Kidney (tissue), 14 donors: ENCODE measurements around the gene F7. TPM values are rescaled to one million over a fixed set of nuclear protein-coding genes. Genes with fewer than 3 reads are reported as not detected.
"Not testable (repeated sequence)": the region's sequence is repeated elsewhere in the genome, so short reads cannot be mapped to it uniquely, and the experiment has no call there.

Experiments
- DNase-seq, 5 donors: peaks; one replicate each; pipeline ENCODE4 v3.0.0-alpha.2; 2013 to 2020
- FAIRE-seq: peaks from 2 replicates; lab custom pipeline; 2012; peaks lifted over from hg19 to GRCh38; lab: Jason Lieb, UNC
- H3K27ac ChIP-seq, 2 donors: one replicate each; pipeline ENCODE4 v1.7.0; 2013; ENCODE audit warnings: low read depth in 2 of 2, low read length in 2 of 2, inconsistent platforms in 1 of 2
- H3K27me3 ChIP-seq: one replicate; pipeline ENCODE4 v1.7.1; 2013; ENCODE audit warnings: low read length, inconsistent platforms; ENCODE audit not compliant: control insufficient read depth, insufficient read depth
- H3K36me3 ChIP-seq, 3 donors: one replicate each; pipeline versions ENCODE4 v1.7.0 to v1.7.1; 2013; ENCODE audit warnings: low read length in 3 of 3, control low read depth in 1 of 3, inconsistent platforms in 1 of 3; ENCODE audit not compliant: insufficient read depth in 3 of 3, control insufficient read depth in 2 of 3
- H3K4me1 ChIP-seq, 3 donors: one replicate each; pipeline versions ENCODE4 v1.7.0 to v1.7.1; 2013; ENCODE audit warnings: low read length in 3 of 3, inconsistent platforms in 1 of 3, low read depth in 1 of 3; ENCODE audit not compliant: control insufficient read depth in 2 of 3, insufficient read depth in 2 of 3
- H3K4me3 ChIP-seq, 3 donors: one replicate each; pipeline versions ENCODE4 v1.7.0 to v1.8.1; 2013; ENCODE audit warnings: low read length in 3 of 3, control low read depth in 1 of 3, inconsistent platforms in 1 of 3
- H3K9ac ChIP-seq, 3 donors: one replicate each; pipeline versions ENCODE4 v1.7.0 to v1.7.1; 2013; ENCODE audit warnings: low read length in 3 of 3, control low read depth in 1 of 3, inconsistent platforms in 1 of 3
- H3K9me3 ChIP-seq, 3 donors: one replicate each; pipeline versions ENCODE4 v1.7.0 to v1.7.1; 2013; ENCODE audit warnings: low read length in 3 of 3, control low read depth in 1 of 3, inconsistent platforms in 1 of 3; ENCODE audit not compliant: control insufficient read depth in 2 of 3, insufficient read depth in 1 of 3
- intact Hi-C: fragments of 100-400 bp; cut with DNase I; formaldehyde crosslinking; loops from one replicate; pipeline ENCODE4 v1.11.1; 2022
- polyA plus RNA-seq: library from polyadenylated mRNA; stranded (reverse); fragments of 350-450 nt; fragmentation: Illumina TruSeq; extraction: RNeasy Lipid Tissue Mini Kit (QIAGEN cat#74804); gene quantifications from one replicate; pipeline ENCODE4 v1.2.3, GENCODE V29; 2014; ENCODE audit warnings: low read depth, low replicate concordance; ENCODE audit not compliant: insufficient read depth
- total RNA-seq: library from RNA; stranded (reverse); fragmentation: NEBNext Ultra II Directional; extraction: Animal tissue kit (Norgen Biotek cat#: 25700); gene quantifications from one replicate; pipeline ENCODE4 v1.2.1, GENCODE V29; 2021
- TF ChIP-seq, protein P1 (sequence below): IDR thresholded peaks from 3 replicates; pipeline ENCODE4 v1.5.1; 2012; ENCODE audit warnings: mild to moderate bottlenecking, moderate library complexity, borderline replicate concordance; ENCODE audit not compliant: insufficient read depth; ENCODE audit errors: extremely low read depth
- donor health status: control.
- donor health status: control.
- donor health status: control.
- donor health status: control.
- donor health status: control.
- donor health status: DM: yes; HTN: yes; CAD: no.
- donor health status: Normal renal cell carcinoma (clear cell type).

F7 gene
- total and polyA plus RNA-seq, 2 donors from 2014 or later, result 0.16 to 0.52 TPM

DNA sequence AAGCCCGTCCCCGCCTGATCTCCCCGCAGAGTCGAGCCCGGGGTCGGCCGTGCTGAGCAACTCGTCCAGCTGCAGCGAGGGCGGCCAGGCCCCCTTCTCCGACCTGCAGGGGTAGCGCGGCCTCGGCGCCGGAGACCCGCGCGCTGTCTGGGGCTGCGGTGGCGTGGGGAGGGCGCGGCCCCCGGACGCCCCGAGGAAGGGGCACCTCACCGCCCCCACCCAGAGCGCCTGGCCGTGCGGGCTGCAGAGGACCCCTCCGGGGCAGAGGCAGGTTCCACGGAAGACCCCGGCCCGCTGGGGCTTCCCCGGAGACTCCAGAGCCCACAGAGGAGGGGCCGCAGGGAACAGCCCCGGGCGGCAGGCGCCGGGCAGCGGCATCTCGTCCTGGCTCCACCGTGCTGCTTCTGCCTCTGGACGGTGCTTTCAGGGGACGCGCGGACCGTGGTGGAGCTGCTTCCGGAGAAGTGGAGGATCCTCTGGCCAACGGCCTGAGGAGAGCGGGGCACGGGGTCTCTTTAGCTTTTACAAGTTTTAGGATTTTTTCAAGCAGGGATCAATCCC lies 8.8 kb upstream of the F7 start:
- no peak overlapping the region for H3K9ac ChIP-seq
- H3K4me3 ChIP-seq, result no peak overlapping the region
- peaks cover 0 to 6% (median 0%) of the 10 kb centered on the region in 3 donors for H3K36me3 ChIP-seq
- H3K4me1 ChIP-seq, result no peaks in the 10 kb centered on the region
- TF ChIP-seq, protein P1, sequence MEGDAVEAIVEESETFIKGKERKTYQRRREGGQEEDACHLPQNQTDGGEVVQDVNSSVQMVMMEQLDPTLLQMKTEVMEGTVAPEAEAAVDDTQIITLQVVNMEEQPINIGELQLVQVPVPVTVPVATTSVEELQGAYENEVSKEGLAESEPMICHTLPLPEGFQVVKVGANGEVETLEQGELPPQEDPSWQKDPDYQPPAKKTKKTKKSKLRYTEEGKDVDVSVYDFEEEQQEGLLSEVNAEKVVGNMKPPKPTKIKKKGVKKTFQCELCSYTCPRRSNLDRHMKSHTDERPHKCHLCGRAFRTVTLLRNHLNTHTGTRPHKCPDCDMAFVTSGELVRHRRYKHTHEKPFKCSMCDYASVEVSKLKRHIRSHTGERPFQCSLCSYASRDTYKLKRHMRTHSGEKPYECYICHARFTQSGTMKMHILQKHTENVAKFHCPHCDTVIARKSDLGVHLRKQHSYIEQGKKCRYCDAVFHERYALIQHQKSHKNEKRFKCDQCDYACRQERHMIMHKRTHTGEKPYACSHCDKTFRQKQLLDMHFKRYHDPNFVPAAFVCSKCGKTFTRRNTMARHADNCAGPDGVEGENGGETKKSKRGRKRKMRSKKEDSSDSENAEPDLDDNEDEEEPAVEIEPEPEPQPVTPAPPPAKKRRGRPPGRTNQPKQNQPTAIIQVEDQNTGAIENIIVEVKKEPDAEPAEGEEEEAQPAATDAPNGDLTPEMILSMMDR, result no peak
- no peak for DNase-seq
- H3K27ac ChIP-seq, result no peak overlapping the region
- FAIRE-seq, result no peak
- intact Hi-C loops, result no loop called here
- H3K27me3 ChIP-seq, result peaks cover 6% of the 10 kb centered on the region
- H3K9me3 ChIP-seq, result no peaks in the 10 kb centered on the region

- TF ChIP-seq, protein P1, result no peak
- Histone ChIP-seq H3K4me3 (no peak overlapping the region), H3K27me3 (peaks cover 6% of the 10 kb centered on the region), H3K4me1 (no peaks in the 10 kb centered on the region), H3K36me3 (peaks cover 0 to 6% (median 0%) of the 10 kb centered on the region in 3 donors), H3K9me3 (no peaks in the 10 kb centered on the region), H3K9ac (no peak overlapping the region), H3K27ac (no peak overlapping the region)
- DNase-seq (no peak), FAIRE-seq (no peak)
- intact Hi-C loops, result no loop called here
These were observed 7.9 kb upstream of the F7 start for GRCh38 chr13:113097651-113098050.

DNA sequence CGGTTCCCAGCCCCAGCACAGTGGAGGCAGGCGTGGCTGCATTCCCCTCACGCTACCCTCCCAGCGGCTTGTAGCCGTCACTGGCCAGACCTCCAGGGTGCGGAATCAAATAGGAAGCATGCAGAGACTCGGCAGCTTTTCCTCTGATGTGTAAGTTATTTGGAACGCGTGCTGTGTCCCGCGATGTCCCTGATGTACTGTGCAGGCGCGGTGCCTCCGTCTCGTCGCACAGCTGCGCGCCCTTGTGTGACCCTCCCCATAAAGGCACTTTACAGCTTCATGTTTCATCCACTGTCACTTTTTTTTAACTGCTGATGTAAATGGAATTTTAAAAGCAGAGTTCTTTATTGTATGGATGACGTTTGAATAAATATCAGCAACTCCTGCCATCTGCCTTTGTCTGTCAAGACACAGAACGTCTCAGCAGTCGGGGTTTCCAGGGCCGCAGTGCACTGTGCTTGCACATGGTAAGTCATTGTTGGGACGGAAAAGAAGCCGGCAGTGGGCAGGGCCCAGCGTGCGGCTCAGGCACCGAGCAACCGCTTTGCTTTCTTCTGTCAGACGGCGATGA lies 7.3 kb upstream of the F7 start:
- no peaks in the 10 kb centered on the region for H3K9me3 ChIP-seq
- intact Hi-C loops, result no loop called here
- FAIRE-seq, result no peak
- no peak overlapping the region for H3K4me3 ChIP-seq
- peaks cover 6% of the 10 kb centered on the region for H3K27me3 ChIP-seq
- TF ChIP-seq, protein P1, result no peak
- DNase-seq, result peak in 3 of 5 donors; percentile 30 to 66 (median 40)
- H3K9ac ChIP-seq, result no peak overlapping the region
- H3K36me3 ChIP-seq, result peaks cover 0 to 6% (median 0%) of the 10 kb centered on the region in 3 donors
- H3K27ac ChIP-seq, result no peak overlapping the region
- H3K4me1 ChIP-seq, result no peaks in the 10 kb centered on the region

DNA sequence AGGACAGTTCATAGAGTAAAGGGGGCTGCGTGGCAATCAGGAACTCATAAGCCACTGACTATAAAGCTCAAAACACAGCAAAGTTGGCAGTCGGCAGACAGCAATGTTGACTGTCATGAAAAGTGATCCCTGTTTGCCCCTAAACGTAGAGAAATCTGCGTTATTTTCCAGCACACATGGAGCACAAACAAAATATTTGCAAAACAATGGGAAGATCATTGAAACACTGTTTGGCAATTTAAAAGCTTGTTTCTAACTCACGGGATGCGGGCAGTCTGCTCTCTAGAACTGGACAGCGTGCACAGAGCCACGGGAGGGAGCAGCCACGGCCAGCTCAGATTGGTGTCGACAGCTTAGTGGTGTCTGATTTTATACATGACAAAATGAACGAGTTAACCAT lies 6.4 kb upstream of the F7 start:
- no peaks in the 10 kb centered on the region for H3K4me1 ChIP-seq
- H3K27me3 ChIP-seq, result peaks cover 6% of the 10 kb centered on the region
- no peak for FAIRE-seq
- intact Hi-C loops, result no loop called here
- TF ChIP-seq, protein P1, result no peak
- H3K27ac ChIP-seq, result no peak overlapping the region
- no peak overlapping the region for H3K4me3 ChIP-seq
- no peaks in the 10 kb centered on the region for H3K9me3 ChIP-seq
- H3K9ac ChIP-seq, result no peak overlapping the region
- DNase-seq, result no peak
- peaks cover 0 to 6% (median 0%) of the 10 kb centered on the region in 3 donors for H3K36me3 ChIP-seq

DNA sequence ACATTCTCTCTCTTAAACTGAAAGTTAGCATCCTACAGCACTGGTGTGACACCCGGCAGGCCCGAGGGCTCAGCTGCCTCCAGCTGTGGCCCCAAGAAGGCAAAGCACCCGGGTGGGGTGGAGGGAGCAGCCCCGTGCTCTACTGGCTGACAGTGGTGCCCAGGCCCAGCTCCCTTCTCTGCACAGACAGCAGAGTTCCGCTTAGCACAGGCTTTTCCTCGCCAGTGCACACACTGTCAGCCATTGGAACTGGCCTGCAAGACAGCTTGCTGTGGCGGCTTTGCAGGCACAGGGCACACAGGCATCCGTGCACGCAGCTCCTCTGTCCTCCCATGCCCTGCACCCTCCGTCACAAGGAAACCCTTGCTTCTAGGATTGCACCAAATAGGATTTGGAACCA lies 3.3 kb upstream of the F7 start:
- FAIRE-seq, DNase-seq, H3K36me3 ChIP-seq, H3K9me3 ChIP-seq, H3K4me3 ChIP-seq, H3K27ac ChIP-seq, H3K27me3 ChIP-seq, H3K4me1 ChIP-seq, H3K9ac ChIP-seq, intact Hi-C loops: not testable (repeated sequence)
